H9 (cell line): ENCODE data around the gene SLC22A12. TPM values are rescaled to one million over a fixed set of nuclear protein-coding genes. Genes with fewer than 3 reads are reported as not detected.
A peak's percentile ranks its signal among the peaks of the same experiment; 100 is the strongest.

Source experiments
- DNase-seq: peaks from one replicate; pipeline ENCODE4 v3.0.0-alpha.2; 2017
- H2AFZ ChIP-seq: one replicate; pipeline ENCODE4 v1.6.1; 2013; ENCODE audit warnings: mild to moderate bottlenecking, low read length, control low read depth, moderate library complexity
- H2AK5ac ChIP-seq: 2 replicates; pipeline ENCODE4 v1.6.1; 2013; ENCODE audit warnings: low read length, control low read depth, mixed read lengths; ENCODE audit not compliant: insufficient read length
- H2BK120ac ChIP-seq: one replicate; pipeline ENCODE4 v1.6.1; 2013; ENCODE audit warnings: low read depth, mild to moderate bottlenecking, low read length, control low read depth, inconsistent platforms; ENCODE audit not compliant: poor library complexity, severe bottlenecking
- H2BK12ac ChIP-seq: 2 replicates; pipeline ENCODE4 v1.6.1; 2013; ENCODE audit warnings: low read length, control low read depth, mixed read lengths, low read depth; ENCODE audit not compliant: insufficient read length
- H2BK15ac ChIP-seq: 2 replicates; pipeline ENCODE4 v1.6.1; 2013; ENCODE audit warnings: low read depth, low read length, control low read depth
- H2BK20ac ChIP-seq: one replicate; pipeline ENCODE4 v1.6.1; 2013; ENCODE audit warnings: low read depth, mild to moderate bottlenecking, low read length, control low read depth, inconsistent platforms; ENCODE audit not compliant: poor library complexity, severe bottlenecking
- H2BK5ac ChIP-seq: 2 replicates; pipeline ENCODE4 v1.6.1; 2013; ENCODE audit warnings: low read length, control low read depth, mixed read lengths; ENCODE audit not compliant: insufficient read length
- H3K14ac ChIP-seq: 2 replicates; pipeline ENCODE4 v1.6.1; 2013; ENCODE audit warnings: low read length, control low read depth; ENCODE audit not compliant: insufficient read depth
- H3K18ac ChIP-seq: 2 replicates; pipeline ENCODE4 v1.6.1; 2013; ENCODE audit warnings: low read depth, mild to moderate bottlenecking, mixed read lengths, low read length, control low read depth; ENCODE audit not compliant: insufficient read length
- H3K23ac ChIP-seq: 2 replicates; pipeline ENCODE4 v1.6.1; 2013; ENCODE audit warnings: low read length, control low read depth, mixed read lengths, low read depth; ENCODE audit not compliant: insufficient read length
- H3K23me2 ChIP-seq: 2 replicates; pipeline ENCODE4 v1.6.1; 2013; ENCODE audit warnings: low read depth, mild to moderate bottlenecking, mixed read lengths, low read length, control low read depth; ENCODE audit not compliant: insufficient read length, poor library complexity, severe bottlenecking
- H3K27ac ChIP-seq: 2 replicates; pipeline ENCODE4 v1.5.1; 2013; ENCODE audit warnings: low read length, control low read depth, mixed read lengths, low read depth; ENCODE audit not compliant: insufficient read length
- H3K27me3 ChIP-seq: 2 replicates; pipeline ENCODE4 v1.6.1; 2013; ENCODE audit warnings: low read length, control low read depth, inconsistent platforms; ENCODE audit not compliant: insufficient read depth
- H3K4ac ChIP-seq: 2 replicates; pipeline ENCODE4 v1.6.1; 2013; ENCODE audit warnings: low read depth, mild to moderate bottlenecking, control low read depth, inconsistent platforms, low read length, moderate library complexity
- H3K4me1 ChIP-seq: 2 replicates; pipeline ENCODE4 v1.6.1; 2013; ENCODE audit warnings: low read length, control low read depth, inconsistent platforms; ENCODE audit not compliant: insufficient read depth
- H3K4me2 ChIP-seq: 2 replicates; pipeline ENCODE4 v1.6.1; 2013; ENCODE audit warnings: low read length, control low read depth, mixed read lengths; ENCODE audit not compliant: insufficient read length, insufficient read depth
- H3K56ac ChIP-seq: 2 replicates; pipeline ENCODE4 v1.6.1; 2013; ENCODE audit warnings: low read depth, mild to moderate bottlenecking, mixed read lengths, low read length, control low read depth; ENCODE audit not compliant: insufficient read length
- H3K79me1 ChIP-seq: 2 replicates; pipeline ENCODE4 v1.6.1; 2013; ENCODE audit warnings: low read depth, mild to moderate bottlenecking, moderate library complexity, low read length, control low read depth, inconsistent platforms; ENCODE audit not compliant: insufficient read depth, poor library complexity, severe bottlenecking
- H3K79me2 ChIP-seq: 2 replicates; pipeline ENCODE4 v1.6.1; 2013; ENCODE audit warnings: low read length, control low read depth, inconsistent platforms; ENCODE audit not compliant: insufficient read depth
- H3K9ac ChIP-seq: 2 replicates; pipeline ENCODE4 v1.6.1; 2013; ENCODE audit warnings: low read length, control low read depth, mixed read lengths; ENCODE audit not compliant: insufficient read length; ENCODE audit errors: extremely low read depth
- H3K9me3 ChIP-seq: one replicate; pipeline ENCODE4 v1.6.1; 2013; ENCODE audit warnings: low read depth, low read length, inconsistent platforms; ENCODE audit not compliant: control insufficient read depth
- H3T11ph ChIP-seq: one replicate; pipeline ENCODE4 v1.6.1; 2013; ENCODE audit warnings: mild to moderate bottlenecking, low read length, control low read depth, inconsistent platforms
- H4K20me1 ChIP-seq: one replicate; pipeline ENCODE4 v1.6.1; 2013; ENCODE audit not compliant: control insufficient read depth, insufficient read length, insufficient read depth
- H4K5ac ChIP-seq: 2 replicates; pipeline ENCODE4 v1.6.1; 2013; ENCODE audit warnings: low read depth, mild to moderate bottlenecking, mixed read lengths, low read length, control low read depth; ENCODE audit not compliant: insufficient read length
- H4K8ac ChIP-seq: replicated peaks from 2 replicates; pipeline ENCODE4 v1.6.1; 2013; ENCODE audit warnings: low read length, control low read depth, mixed read lengths, low read depth; ENCODE audit not compliant: insufficient read length
- H4K91ac ChIP-seq: 2 replicates; pipeline ENCODE4 v1.6.1; 2013; ENCODE audit warnings: low read depth, mild to moderate bottlenecking, moderate library complexity, mixed read lengths, low read length, control low read depth; ENCODE audit not compliant: insufficient read length
- H3K27ac Mint-ChIP-seq, 3 experiments: 2 replicates in 2 of 3; 3 replicates in 1 of 3; pipeline ENCODE4 v1.8.0; 2020 to 2021; ENCODE audit warnings: mixed read lengths in 3 of 3, mild to moderate bottlenecking in 1 of 3, moderate library complexity in 1 of 3
- H3K27me3 Mint-ChIP-seq: 2 replicates; pipeline ENCODE4 v1.8.0; 2021; ENCODE audit warnings: low read depth, mild to moderate bottlenecking, moderate library complexity, mixed read lengths
- H3K36me3 Mint-ChIP-seq, 3 experiments: 2 replicates in 2 of 3; 3 replicates in 1 of 3; pipeline ENCODE4 v1.8.0; 2020 to 2021; ENCODE audit warnings: low read depth in 3 of 3, mixed read lengths in 3 of 3; ENCODE audit not compliant: insufficient read depth in 1 of 3
- H3K4me1 Mint-ChIP-seq, 2 experiments: 2 replicates each; pipeline ENCODE4 v1.8.0; 2020; ENCODE audit warnings: mixed read lengths in 2 of 2
- H3K4me3 Mint-ChIP-seq, 2 experiments: 2 replicates in 1 of 2; 3 replicates in 1 of 2; pipeline ENCODE4 v1.8.0; 2020 to 2021; ENCODE audit warnings: mild to moderate bottlenecking in 2 of 2, mixed read lengths in 2 of 2, moderate library complexity in 1 of 2
- H3K9me3 Mint-ChIP-seq, 2 experiments: 2 replicates in 1 of 2; 3 replicates in 1 of 2; pipeline ENCODE4 v1.8.0; 2020; ENCODE audit warnings: mild to moderate bottlenecking in 2 of 2, mixed read lengths in 2 of 2, moderate library complexity in 1 of 2
- WGBS: extraction: QIAGEN DNeasy Blood & Tissue Kit; methylation state at CpG from one replicate; pipeline ENCODE4 v1.1.7; 2013; ENCODE audit warnings: missing lambda C conversion rate, low lambda C conversion rate, mixed read lengths; ENCODE audit not compliant: insufficient read length; ENCODE audit errors: extremely low coverage; 5-methylcytosine and 5-hydroxymethylcytosine counted together
- total RNA-seq: library from RNA; stranded (reverse); gene quantifications from 2 replicates; pipeline ENCODE4 v1.2.1, GENCODE V29; 2021
- TF ChIP-seq, protein P1 (sequence below): fragments of 200-600 bp; sonication (generic); conservative IDR thresholded peaks from 3 replicates; pipeline ENCODE4 v1.8.0; 2021; ENCODE audit warnings: antibody characterized with exemption, mild to moderate bottlenecking

SLC22A12 gene
- total RNA-seq, 1 experiment from 2014 or later = not detected

DNA sequence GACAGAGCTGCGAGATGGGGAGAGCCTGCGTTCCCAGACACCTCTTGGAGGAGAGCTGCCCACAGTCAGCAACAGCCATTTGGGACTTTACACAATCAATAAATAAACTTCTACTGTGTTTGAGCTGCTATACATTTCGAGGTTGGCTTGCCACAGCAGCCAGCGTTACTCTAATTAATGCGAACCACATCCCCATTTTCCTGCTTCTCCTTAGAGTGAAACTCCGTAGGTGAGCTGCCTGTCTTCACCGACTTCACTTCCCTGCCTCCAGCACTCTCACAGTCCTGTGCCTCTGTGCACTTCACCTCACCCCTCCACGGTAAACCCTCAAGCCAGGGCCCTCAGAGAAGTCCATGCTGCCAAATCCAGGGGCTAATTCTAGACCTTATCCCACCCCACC is 5.9 kb upstream of the SLC22A12 start:
- TF ChIP-seq, protein P1, sequence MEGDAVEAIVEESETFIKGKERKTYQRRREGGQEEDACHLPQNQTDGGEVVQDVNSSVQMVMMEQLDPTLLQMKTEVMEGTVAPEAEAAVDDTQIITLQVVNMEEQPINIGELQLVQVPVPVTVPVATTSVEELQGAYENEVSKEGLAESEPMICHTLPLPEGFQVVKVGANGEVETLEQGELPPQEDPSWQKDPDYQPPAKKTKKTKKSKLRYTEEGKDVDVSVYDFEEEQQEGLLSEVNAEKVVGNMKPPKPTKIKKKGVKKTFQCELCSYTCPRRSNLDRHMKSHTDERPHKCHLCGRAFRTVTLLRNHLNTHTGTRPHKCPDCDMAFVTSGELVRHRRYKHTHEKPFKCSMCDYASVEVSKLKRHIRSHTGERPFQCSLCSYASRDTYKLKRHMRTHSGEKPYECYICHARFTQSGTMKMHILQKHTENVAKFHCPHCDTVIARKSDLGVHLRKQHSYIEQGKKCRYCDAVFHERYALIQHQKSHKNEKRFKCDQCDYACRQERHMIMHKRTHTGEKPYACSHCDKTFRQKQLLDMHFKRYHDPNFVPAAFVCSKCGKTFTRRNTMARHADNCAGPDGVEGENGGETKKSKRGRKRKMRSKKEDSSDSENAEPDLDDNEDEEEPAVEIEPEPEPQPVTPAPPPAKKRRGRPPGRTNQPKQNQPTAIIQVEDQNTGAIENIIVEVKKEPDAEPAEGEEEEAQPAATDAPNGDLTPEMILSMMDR = no peak
- no CpG with 5 or more reads among the region's 8 CpGs for WGBS

More for the DNA sequence above, 5.9 kb upstream of the SLC22A12 start:
- no peak overlapping the region for H2BK15ac ChIP-seq
- no peak overlapping the region for H3K18ac ChIP-seq
- Mint-ChIP-seq H3K27ac (peak overlapping the region in 1 of 3 experiments; percentile 71; a peak in 2 of 7 replicates), H3K4me3 (no peak overlapping the region), H3K4me1 (peaks cover 0 to 4% of the 10 kb centered on the region in 2 experiments; a peak in 2 of 4 replicates), H3K27me3 (peaks cover 49% of the 10 kb centered on the region), H3K9me3 (peaks cover 9 to 11% of the 10 kb centered on the region in 2 experiments), H3K36me3 (no peaks in the 10 kb centered on the region; a peak in 2 of 7 replicates)
- H3K9ac ChIP-seq = no peak overlapping the region
- H2BK120ac ChIP-seq = no peak overlapping the region
- H4K91ac ChIP-seq = no peak overlapping the region
- no peak overlapping the region for H3K56ac ChIP-seq
- no peaks in the 10 kb centered on the region for H3K27me3 ChIP-seq
- H2AFZ ChIP-seq = no peak overlapping the region
- no peak overlapping the region for H3K4ac ChIP-seq
- no peak overlapping the region for H2AK5ac ChIP-seq
- no peaks in the 10 kb centered on the region for H3K79me1 ChIP-seq
- H3K79me2 ChIP-seq = no peaks in the 10 kb centered on the region
- H2BK20ac ChIP-seq = no peak overlapping the region
- no peaks in the 10 kb centered on the region for H3K4me1 ChIP-seq
- no peak overlapping the region for H2BK5ac ChIP-seq
- no peak overlapping the region for H3K4me2 ChIP-seq
- DNase-seq = no peak
- no peak overlapping the region for H3T11ph ChIP-seq
- H3K9me3 ChIP-seq = no peaks in the 10 kb centered on the region
- H4K8ac ChIP-seq = no peak overlapping the region
- H3K27ac ChIP-seq = no peak overlapping the region
- no peak overlapping the region for H2BK12ac ChIP-seq
- H4K20me1 ChIP-seq = no peaks in the 10 kb centered on the region
- no peak overlapping the region for H3K14ac ChIP-seq
- H3K23me2 ChIP-seq = no peaks in the 10 kb centered on the region
- no peak overlapping the region for H3K23ac ChIP-seq
- no peak overlapping the region for H4K5ac ChIP-seq
